NOMO-1 treated with DMSO at 0.1 percent for 48 hours (cell line): ENCODE data around the gene TRIM23.
"Not testable (repeated sequence)": the region's sequence is repeated elsewhere in the genome, so short reads cannot be mapped to it uniquely, and the experiment has no call there.

ENCODE experiments used
- DNase-seq: peaks from one replicate; lab custom pipeline; 2025; ENCODE audit not compliant: unreplicated experiment; lab: John Stamatoyannopoulos, UW

The TRIM23 gene

GRCh38 chr5:65624025-65624570, at the start of gene TRIM23:
TRIM23 (minus strand) TSS chr5:65624333; CDS start chr5:65624274, 59 bp downstream.
- DNase-seq: peak; percentile 93

DNA sequence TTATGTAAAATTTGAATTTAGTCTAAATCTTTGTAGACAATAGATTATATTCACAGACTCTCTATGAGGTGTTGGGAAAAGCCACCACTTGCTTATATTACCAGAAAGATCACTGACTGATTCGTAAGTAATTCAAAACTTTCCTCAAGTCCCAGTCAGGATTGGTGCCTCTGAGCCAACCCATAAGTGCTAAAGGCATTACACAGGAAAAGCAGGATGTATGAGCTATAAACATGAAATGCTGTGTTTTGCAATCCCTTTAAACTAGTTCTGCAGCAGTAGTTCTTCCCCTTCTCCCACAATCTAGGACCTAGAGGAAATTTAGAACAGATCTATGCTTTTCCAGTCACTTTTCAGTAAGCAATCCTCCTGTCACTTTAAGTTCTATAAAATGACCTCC, 48.7 kb upstream of the TRIM23 start:
- DNase-seq: peak; percentile 20

GRCh38 chr5:65668696-65669095, 44.6 kb upstream of the TRIM23 start:
- DNase-seq: peak; percentile 81

- no peak for DNase-seq
Observed at GRCh38 chr5:65663804-65664521, 39.8 kb upstream of the TRIM23 start.

GRCh38 chr5:65654713-65655112, 30.6 kb upstream of the TRIM23 start:
- no peak for DNase-seq

- DNase-seq: no peak
Observed at GRCh38 chr5:65651144-65651543, 27.0 kb upstream of the TRIM23 start.

- no peak for DNase-seq
Observed at GRCh38 chr5:65647941-65648340, 23.8 kb upstream of the TRIM23 start.

DNA sequence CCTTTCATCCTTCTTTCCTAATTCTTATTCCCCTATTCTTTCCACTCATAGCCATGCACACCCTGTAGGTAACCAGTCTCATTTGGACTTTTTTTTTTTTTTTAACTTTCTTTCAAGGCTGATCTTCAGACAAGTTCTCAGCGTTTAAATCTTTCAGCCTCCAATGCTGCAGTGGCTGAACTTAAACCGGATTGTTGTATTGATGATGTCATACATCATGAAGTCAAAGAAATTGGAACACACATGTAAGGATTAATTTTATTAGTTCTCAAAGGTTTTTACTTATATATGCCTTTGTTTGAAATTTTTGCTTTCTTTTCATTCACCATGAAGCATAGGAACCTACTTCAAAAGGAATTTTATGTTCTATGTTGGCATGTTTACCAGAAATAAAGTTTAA, 22.8 kb upstream of the TRIM23 start:
- no peak for DNase-seq

DNA sequence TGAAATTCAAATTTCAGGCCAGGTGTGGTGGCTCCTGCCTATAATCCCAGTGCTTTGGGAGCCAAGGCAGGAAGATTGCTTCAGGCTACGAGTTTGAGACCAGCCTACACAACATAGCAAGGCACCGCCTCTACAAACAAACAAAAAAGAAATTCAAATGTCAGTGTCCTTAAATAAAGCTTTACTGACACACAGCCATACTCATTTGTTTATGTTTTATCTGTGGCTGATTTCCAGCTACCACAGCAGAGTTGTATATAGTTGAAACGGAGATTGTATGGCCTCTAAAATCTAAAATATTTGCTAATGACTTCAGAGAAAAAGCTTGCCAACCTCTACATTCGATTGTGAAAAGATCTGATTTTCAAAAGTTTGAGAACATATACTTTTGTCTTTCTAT, 16.1 kb upstream of the TRIM23 start:
- no peak for DNase-seq

- no peak for DNase-seq
Observed at GRCh38 chr5:65630981-65631380, 6.8 kb upstream of the TRIM23 start.

DNA sequence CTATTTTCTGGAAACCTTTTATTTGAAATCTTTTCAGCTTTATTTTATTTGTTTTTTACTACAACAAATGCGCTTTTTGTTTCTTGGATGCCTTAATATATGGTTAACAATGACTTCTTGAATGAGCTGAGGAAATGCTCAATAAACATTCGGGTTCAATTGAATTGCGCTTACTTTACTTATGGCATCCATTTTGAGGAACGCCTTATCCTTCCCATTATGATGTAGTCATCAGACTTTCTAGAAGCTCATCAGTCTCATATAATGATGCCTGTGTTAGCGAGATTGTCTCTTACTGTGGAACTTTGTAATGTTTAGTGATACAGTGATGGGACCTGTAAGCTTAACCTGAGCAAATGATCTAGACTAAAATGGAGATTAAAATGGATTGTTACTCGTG, 1.6 kb upstream of the TRIM23 start:
- DNase-seq: peak; percentile 20

GRCh38 chr5:65624571-65625555, 730 bp upstream of the TRIM23 start, which contains the start of the genes SHLD3 and TRAPPC13:
SHLD3 (plus strand) TSS chr5:65625027; CDS start chr5:65629588, 4,561 bp downstream.
TRAPPC13 (plus strand) TSS chr5:65625027; CDS start chr5:65625061, 34 bp downstream.
- DNase-seq: peak; percentile 92

DNA sequence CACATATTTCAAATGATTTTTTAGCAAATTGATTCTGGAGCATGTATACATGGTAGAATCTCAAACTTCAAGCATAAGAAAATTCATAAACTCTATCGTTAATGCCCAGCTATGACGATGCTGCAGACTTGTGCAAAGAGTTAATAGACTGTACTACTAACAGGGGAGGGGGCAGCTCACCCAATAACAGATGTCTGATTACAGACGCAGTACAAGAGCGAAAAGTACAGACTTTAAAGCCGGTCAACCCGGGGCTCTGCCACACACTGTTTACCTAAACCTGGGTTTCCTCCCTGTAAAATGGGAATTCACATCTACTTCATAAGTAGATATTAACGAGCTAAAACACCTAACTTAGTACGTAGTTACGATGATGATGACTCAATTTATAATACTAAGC, 651 bp downstream of the TRIM23 start:
- no peak for DNase-seq

DNA sequence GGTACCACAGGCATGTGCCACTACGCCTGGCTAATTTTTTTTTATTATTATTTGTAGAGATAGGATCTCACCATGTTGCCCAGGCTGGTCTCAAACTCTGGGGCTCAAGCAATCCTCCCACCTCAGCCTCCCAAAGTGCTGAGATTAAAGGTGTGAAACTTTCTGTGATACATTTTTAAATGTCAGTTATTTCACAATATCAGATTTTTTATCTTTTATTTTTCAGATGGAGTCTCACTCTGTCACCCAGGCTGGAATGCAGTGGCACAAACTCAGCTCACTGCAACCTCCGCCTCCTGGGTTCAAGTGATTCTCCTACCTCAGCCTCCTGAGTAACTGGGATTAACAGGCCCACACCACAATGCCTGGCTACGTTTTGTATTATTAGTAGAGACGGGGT, 2.2 kb downstream of the TRIM23 start:
- not testable (repeated sequence) for DNase-seq

- no peak for DNase-seq
Observed at GRCh38 chr5:65620021-65620420, 4.1 kb downstream of the TRIM23 start.

- no peak for DNase-seq
Observed at GRCh38 chr5:65612298-65612907, 11.7 kb downstream of the TRIM23 start.

DNA sequence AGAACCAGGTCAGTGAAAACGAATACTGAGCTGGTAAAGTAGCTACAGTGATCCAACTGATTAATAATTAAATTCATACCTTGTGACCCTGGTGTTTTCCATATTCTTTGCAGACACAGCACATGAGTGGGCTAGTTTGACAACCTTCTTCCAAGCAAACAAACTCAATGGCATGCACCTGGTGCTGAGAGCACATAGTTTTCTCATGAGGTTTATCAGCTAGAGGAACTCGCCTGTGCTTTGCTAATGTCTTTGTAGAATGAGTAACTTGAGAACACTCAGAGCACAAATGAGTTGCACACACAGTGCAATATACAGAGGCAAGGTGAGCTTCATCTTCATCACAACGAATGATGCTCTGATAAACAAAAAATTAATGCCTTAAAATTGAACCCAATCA, 12.6 kb downstream of the TRIM23 start:
- DNase-seq: no peak

GRCh38 chr5:65601761-65602160, 22.4 kb downstream of the TRIM23 start:
- DNase-seq: not testable (repeated sequence)

DNA sequence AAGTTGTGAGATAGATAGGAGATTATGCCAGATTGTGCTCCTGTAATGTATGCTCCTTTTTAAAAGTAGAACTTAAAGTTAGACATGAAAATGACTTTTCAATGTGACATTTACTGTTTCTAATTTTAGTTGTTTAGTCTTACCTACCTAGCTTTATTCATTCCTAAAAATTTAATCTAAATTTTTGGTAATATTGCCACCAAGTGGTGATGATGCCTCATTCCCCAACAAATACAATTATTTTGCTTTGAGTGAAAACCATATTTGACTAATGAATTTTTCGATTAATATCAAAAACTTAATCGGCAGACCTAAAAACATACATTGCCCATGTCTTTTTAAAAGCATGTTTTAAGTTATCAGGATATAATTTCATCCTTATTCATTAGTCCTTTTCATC, 35.4 kb downstream of the TRIM23 start:
- no peak for DNase-seq

DNA sequence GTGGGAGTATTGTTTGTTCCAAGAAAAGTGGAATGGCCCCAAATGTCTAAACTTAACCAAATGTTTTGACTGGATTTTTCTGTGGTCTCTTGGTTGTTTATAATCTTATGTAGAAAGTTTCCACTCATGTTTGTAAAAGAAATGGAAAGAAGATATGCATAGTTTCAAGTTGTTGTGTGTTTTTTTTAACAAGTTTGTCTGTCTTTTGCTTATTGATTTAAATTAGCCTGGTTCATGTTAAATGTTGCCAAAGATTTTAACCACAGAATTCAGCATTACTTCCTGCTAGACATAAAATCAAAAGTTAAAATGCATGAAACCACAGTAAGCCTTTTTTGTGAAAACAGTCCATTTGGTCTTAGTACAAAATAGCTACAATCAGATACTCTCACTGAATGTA, 47.0 kb downstream of the TRIM23 start:
- no peak for DNase-seq

DNA sequence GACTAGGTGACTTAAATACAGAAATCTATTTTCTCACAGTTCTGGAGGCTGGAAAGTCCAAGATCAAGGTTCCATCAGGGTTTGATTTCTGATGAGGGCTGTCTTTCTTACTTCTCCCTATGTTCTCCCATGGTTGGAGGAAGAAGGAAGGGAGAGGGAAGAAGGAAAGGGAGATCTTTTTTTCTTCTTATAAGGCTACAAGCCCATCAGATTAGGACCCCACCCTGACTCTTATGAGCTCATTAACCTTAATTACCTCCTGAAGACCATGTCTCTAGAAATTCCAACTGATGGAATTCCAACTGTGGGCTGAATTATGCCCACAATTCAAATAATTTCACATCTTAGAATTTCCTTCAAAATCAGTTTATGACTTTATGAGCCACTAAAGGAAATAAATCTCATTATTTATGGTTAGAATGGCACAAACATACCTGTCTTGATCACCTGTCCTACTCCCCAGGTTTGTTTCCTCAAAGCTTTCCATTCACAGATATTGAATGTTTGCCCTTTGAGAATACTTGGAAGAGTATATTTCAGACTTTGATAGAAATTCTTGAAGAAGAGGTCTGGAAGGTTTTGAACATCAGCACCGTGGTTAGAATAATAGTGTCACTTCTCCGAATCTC, 53.4 kb downstream of the TRIM23 start:
- no peak for DNase-seq
